COLO668 (cell line): ENCODE data around the gene DLG4.

Source experiments
- DNase-seq: peaks from one replicate; lab custom pipeline; 2025; ENCODE audit not compliant: unreplicated experiment; lab: John Stamatoyannopoulos, UW

DLG4 gene

GRCh38 chr17:7233701-7234082, 14.1 kb upstream of the DLG4 start:
- no peak for DNase-seq

- no peak for DNase-seq
These were observed 12.5 kb upstream of the DLG4 start for GRCh38 chr17:7232114-7232513.

GRCh38 chr17:7229504-7229903, 9.9 kb upstream of the DLG4 start:
- DNase-seq: no peak

- DNase-seq: no peak
These were observed 9.3 kb upstream of the DLG4 start for GRCh38 chr17:7228920-7229319.

- DNase-seq: no peak
These were observed 7.4 kb upstream of the DLG4 start for GRCh38 chr17:7226721-7227710.

GRCh38 chr17:7225711-7226331, 6.2 kb upstream of the DLG4 start:
- DNase-seq: no peak

GRCh38 chr17:7224661-7225111, 5.0 kb upstream of the DLG4 start:
- no peak for DNase-seq

- no peak for DNase-seq
These were observed 4.5 kb upstream of the DLG4 start for GRCh38 chr17:7224110-7224509.

GRCh38 chr17:7223375-7223774, 3.7 kb upstream of the DLG4 start:
- DNase-seq: no peak

GRCh38 chr17:7222972-7223292, 3.3 kb upstream of the DLG4 start:
- no peak for DNase-seq

- DNase-seq: no peak
These were observed 2.7 kb upstream of the DLG4 start for GRCh38 chr17:7222093-7222971.

GRCh38 chr17:7221278-7222092, 1.8 kb upstream of the DLG4 start:
- DNase-seq: no peak

GRCh38 chr17:7220593-7221277, 1.1 kb upstream of the DLG4 start:
- peak; percentile 54 for DNase-seq

- no peak for DNase-seq
These were observed 316 bp downstream of the DLG4 start for GRCh38 chr17:7219229-7219811.

GRCh38 chr17:7218758-7219157, 878 bp downstream of the DLG4 start:
- DNase-seq: no peak

- DNase-seq: no peak
These were observed 1.5 kb downstream of the DLG4 start for GRCh38 chr17:7218166-7218565.

- DNase-seq: no peak
These were observed 2.3 kb downstream of the DLG4 start for GRCh38 chr17:7217113-7217987.

GRCh38 chr17:7216242-7217112, 3.2 kb downstream of the DLG4 start:
- DNase-seq: no peak
